MM.1S (cell line): ENCODE data around the gene CCDC86.

Experiments
- EZH2 ChIP-seq: fragments of 300-600 bp; sonication (generic); optimal IDR thresholded peaks from 2 replicates; pipeline ENCODE3; 2017; ENCODE audit warnings: low read depth, mild to moderate bottlenecking, antibody characterized with exemption, low read length, mixed read lengths
- TF ChIP-seq, protein P1 (sequence below): fragments of 300-600 bp; sonication (generic); IDR thresholded peaks from 2 replicates; pipeline ENCODE4 v1.5.1; 2016; ENCODE audit warnings: antibody characterized with exemption, low read length, mixed read lengths

DNA sequence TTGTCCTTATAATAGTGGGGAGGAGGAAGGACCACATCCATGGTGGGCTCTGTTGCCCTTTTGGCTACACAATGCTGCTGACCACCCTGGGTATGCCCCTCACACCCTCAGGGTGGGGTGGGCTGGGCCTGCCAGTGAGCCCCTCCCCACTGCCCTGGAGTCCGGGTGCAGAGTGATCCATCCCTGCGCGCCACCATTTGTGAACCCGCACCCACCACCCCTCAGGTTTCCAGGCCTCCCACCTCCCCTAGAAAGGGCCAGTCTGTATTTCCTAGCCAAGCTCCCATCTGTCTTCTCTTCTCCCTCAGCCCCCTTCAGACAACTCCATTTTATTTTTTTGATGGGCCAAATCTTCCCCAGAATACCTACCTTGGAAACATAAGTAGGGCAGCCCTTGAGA lies 31.8 kb upstream of the CCDC86 start:
- TF ChIP-seq, protein P1, sequence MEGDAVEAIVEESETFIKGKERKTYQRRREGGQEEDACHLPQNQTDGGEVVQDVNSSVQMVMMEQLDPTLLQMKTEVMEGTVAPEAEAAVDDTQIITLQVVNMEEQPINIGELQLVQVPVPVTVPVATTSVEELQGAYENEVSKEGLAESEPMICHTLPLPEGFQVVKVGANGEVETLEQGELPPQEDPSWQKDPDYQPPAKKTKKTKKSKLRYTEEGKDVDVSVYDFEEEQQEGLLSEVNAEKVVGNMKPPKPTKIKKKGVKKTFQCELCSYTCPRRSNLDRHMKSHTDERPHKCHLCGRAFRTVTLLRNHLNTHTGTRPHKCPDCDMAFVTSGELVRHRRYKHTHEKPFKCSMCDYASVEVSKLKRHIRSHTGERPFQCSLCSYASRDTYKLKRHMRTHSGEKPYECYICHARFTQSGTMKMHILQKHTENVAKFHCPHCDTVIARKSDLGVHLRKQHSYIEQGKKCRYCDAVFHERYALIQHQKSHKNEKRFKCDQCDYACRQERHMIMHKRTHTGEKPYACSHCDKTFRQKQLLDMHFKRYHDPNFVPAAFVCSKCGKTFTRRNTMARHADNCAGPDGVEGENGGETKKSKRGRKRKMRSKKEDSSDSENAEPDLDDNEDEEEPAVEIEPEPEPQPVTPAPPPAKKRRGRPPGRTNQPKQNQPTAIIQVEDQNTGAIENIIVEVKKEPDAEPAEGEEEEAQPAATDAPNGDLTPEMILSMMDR = no peak
- TF ChIP-seq EZH2 = no peak
